T-helper 1 cell (primary cell): ENCODE measurements around the gene ARRB1.
"Not testable (repeated sequence)": the region's sequence is repeated elsewhere in the genome, so short reads cannot be mapped to it uniquely, and the experiment has no call there.

Experiments
- DNase-seq, 5 donors: peaks; one replicate each; pipeline ENCODE4 v3.0.0-alpha.2; 2012 to 2020

Gene ARRB1

DNA sequence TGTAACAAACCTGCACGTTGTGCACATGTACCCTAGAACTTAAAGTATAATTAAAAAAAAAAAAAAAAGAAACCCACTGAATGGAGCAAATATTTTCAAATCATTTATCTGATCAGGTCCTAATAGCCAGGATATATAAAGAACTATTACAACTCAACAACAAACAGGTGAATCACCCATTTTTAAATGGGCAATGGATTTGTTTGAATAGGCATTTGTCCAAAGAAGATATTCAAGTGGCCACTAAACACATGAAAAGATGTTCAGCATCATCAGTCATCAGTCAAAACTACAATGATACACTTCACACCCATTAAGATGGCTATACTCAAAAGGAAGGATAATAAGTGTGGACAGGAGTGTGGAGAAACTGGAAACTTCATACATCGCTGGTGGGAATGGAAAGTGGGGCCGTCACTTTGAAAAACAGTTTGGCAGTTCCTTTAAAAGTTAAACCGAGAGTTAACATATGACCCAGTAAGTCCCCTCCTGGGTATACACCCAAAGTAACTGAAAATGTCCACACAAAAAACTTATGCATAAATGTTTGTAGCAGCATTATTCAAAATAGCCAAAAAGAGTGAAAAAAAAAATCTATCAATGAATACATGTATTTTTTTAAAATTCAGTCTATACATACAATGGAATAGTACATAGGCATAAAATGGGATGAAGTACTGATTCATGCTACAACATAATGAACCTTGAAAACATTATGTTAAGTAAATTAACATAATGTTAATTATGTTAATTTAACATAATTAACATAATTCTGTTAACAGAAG lies 53.1 kb downstream of the ARRB1 start:
- no peak for DNase-seq

DNA sequence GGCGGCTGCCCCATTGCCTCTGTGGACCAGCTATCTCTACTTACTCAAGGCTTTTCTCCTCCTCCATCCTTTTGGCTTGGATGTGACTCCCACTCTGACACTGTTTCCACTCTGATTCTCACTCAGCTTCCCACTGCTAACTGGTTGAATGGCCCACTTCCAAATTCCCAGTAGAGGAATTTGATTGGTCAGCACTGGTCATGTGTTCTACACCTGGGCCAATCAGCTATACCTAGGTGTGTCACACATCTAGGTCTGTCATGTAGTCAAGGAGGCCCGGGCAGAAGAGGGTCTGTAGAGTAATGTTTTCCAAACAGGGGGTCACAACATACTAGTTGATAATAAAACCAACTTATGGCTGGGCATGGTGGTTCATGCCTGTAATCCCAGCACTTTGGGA lies 57.6 kb downstream of the ARRB1 start:
- DNase-seq = no peak

DNA sequence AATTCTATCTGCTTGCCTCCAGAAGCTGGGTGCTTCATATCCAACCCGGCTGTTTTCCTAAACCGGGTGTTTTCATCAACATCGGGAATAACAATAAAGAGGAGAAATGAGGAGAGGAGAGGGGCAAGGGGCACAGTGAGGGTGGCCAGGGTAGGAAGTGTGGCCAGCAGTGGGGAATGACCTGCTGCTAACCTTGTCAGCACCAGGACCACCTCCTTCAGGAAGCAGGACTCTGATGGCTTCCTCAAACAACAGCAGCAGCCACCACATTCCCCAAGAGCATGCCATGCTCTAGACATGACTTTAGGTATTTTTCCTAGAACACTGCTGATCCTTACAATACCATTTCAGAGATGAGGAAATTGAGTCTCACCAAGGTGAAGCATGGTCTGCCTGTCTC lies 58.5 kb downstream of the ARRB1 start:
- DNase-seq = no peak

- no peak for DNase-seq
Measured at GRCh38 chr11:75291741-75292140, 59.7 kb downstream of the ARRB1 start.

DNA sequence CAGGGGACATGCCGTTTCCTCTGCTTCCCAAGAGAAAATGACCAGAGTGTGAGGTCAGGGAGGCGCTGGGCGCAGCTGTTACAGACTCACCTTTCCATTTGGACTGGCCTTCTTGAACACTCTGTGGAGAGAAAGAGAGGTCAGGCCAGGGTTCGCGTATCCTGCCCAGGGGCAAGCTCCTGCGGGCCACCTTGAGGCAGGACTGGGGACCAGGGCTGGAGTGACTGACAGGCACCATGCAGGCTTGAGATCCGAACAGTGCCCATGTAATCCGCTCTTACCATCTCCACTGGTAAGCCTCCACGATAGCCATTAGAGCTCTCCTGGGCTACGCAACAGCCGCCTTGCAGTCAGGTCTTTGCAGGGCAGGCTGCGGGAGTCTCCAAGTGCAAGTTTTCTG lies 61.5 kb downstream of the ARRB1 start:
- no peak for DNase-seq

DNA sequence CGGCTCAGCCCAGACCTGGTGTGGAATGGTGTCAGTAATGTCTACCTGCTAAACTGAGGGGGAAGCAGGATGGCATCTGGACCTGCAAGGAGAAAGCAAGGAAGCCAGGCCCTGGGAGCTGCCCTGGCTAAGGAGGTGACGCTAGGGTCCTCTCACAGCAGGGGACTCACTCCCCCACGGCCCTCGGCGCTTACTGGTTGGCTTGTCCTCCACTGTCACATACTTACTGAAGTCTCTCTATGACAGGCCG lies 62.0 kb downstream of the ARRB1 start:
- no peak for DNase-seq

DNA sequence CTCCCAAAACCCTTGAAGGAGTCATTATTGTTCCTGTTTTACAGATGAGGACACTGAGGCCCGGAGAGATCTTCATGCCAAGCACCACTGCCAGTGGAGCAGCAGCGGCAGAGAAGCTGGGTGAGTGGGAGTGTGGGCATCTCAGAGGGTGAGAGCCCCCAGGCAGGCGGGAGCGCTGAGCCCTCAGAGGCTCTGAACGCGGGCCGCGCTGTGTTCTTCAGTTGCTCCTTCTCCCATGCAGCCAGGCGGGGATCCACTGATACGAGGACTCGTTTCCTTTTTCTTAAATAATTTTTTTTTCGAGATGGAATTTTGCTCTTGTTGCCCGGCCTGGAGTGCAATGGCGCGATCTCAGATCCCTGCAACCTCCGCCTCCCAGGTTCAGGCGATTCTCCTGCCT lies 63.9 kb downstream of the ARRB1 start:
- DNase-seq = no peak

GRCh38 chr11:75286826-75287465 lies 64.5 kb downstream of the ARRB1 start:
- no peak for DNase-seq

GRCh38 chr11:75285776-75286360 lies 65.6 kb downstream of the ARRB1 start:
- DNase-seq = no peak

DNA sequence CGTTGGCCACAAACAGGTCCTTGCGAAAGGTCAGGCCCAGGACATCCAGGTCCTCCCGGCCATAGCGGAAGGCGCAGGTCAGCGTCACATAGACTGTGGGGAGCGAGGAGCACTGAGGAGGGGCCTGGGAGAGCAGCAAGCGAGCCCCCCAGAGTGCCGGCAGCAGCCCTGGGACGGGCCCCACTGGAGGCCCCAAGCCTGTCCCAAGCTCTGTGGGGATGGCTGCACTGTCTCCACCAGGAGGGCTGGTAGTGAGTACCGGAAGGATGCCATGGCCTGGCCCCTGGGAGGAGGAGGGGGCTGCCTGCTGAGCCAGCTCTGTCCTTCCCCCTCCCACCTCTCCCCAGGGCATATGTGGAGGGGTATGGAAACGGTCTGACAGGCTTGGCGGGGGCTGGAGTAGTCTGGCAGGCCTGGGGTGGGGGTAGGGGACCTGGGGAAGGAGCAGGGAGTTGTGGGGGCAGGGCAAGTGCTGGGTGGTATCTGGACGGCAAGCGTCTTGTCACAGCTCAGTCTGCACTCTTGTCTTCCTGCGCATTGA lies 68.0 kb downstream of the ARRB1 start:
- no peak for DNase-seq

GRCh38 chr11:75281469-75282095 lies 69.9 kb downstream of the ARRB1 start:
- DNase-seq = no peak

- DNase-seq = no peak
Measured at GRCh38 chr11:75280770-75281468, 70.5 kb downstream of the ARRB1 start.

- DNase-seq = peak; percentile 27 to 77 (median 57)
Measured at GRCh38 chr11:75280227-75280701, 71.2 kb downstream of the ARRB1 start.

DNA sequence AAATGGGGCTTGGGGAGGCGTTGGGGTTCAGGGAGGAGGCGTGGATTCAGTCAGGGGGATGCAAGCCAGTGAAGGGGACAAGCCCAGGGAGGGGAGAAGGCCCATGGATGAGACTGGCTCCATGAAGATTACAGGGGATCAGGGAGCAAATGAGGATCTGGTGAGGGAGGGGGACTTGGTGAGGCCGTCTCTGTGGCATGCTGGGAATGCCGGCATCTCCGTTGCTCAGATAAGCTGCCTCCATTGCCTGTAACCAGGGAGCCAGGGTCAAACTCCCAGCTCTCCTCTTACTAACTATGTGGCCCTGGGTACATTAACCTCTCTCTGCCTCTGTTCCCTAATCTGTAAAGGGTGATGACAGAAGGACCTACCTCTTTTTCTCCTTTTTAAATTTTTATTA lies 72.2 kb downstream of the ARRB1 start:
- no peak for DNase-seq

GRCh38 chr11:75277991-75278790 lies 73.3 kb downstream of the ARRB1 start:
- no peak for DNase-seq

DNA sequence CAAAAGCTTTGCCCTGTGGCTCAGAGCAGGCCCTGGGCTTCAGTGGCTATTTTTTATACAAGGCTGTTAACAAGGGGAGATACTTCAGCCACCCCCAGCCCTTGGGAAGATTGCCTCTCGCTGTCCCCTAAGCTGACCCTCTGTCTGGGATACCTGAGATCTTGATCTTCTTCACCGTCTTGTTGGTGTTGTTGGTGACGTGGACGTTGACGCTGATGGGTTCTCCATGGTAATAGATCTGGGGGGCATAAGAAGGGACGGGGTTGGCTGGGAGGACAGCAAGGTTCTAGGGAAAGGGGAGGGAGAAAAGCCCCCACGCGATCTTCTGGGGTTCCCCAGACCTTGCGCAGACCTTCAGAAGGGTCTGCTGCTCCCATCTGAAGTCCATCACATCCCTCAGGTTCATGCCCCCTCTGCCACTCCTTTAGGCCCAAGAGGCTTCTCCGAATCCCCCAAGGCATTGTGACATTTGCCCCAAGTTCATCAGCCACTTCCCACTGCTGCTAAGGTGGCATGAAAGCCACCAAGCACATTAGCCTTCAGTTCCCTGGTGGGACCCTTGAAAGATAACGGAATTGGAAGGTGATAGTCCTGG lies 74.2 kb downstream of the ARRB1 start:
- no peak for DNase-seq

- DNase-seq = no peak
Measured at GRCh38 chr11:75276686-75277085, 74.8 kb downstream of the ARRB1 start.

GRCh38 chr11:75276186-75276585 lies 75.3 kb downstream of the ARRB1 start:
- DNase-seq = no peak

DNA sequence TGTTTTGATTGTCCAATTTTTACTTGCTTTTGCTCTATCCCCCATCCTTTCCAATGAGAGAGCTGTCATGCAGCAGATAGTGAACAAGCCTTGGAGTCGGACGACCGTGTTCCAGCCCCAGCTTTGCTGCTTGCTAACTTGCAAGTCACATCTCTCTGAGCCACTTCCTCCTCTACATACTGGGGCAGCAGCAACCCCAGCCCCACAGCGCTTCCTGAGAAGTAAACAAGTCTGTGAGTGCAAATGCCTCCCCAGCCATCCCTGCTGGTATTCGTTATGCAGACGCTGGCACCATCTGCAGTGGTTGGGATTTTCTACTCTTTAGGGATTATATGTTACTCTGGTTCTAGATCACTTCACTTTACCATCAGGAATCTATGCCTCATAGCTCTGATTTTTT lies 75.9 kb downstream of the ARRB1 start:
- peak; percentile 37 to 91 (median 54) for DNase-seq

GRCh38 chr11:75274716-75275115 lies 76.7 kb downstream of the ARRB1 start:
- DNase-seq = not testable (repeated sequence)
